Measurements from ENCODE around the gene OR4E2.
"Not testable (repeated sequence)": the region's sequence is repeated elsewhere in the genome, so short reads cannot be mapped to it uniquely, and the experiment has no call there.

The OR4E2 gene

GRCh38 chr14:21653331-21653885 lies at the start of gene OR4E2:
OR4E2 (plus strand) TSS chr14:21653835; CDS start chr14:21665083, 11,248 bp downstream.
- no peak for DNase-seq
- intact Hi-C loops (cut with DNase I): no loop called here

- no peak for DNase-seq
- intact Hi-C loops (cut with DNase I): no loop called here
These were observed 41.3 kb upstream of the OR4E2 start for GRCh38 chr14:21612324-21612723.

GRCh38 chr14:21614240-21614639 lies 39.4 kb upstream of the OR4E2 start:
- intact Hi-C loops (cut with DNase I): no loop called here
- no peak for DNase-seq

- intact Hi-C loops (cut with DNase I): no loop called here
- DNase-seq: no peak
These were observed 36.0 kb upstream of the OR4E2 start for GRCh38 chr14:21617614-21618013.

- DNase-seq: no peak
- intact Hi-C loops (cut with DNase I): no loop called here
These were observed 27.0 kb upstream of the OR4E2 start for GRCh38 chr14:21626491-21627230.

- DNase-seq; intact Hi-C loops (cut with DNase I): not testable (repeated sequence)
These were observed 23.1 kb upstream of the OR4E2 start for GRCh38 chr14:21630503-21630902.

- no peak for DNase-seq
- intact Hi-C loops (cut with DNase I): no loop called here
These were observed 22.6 kb upstream of the OR4E2 start for GRCh38 chr14:21631084-21631483.

- intact Hi-C loops (cut with DNase I): no loop called here
- DNase-seq: no peak
These were observed 18.8 kb upstream of the OR4E2 start, which contains the start of gene OR10G2 for GRCh38 chr14:21634840-21635239. OR10G2 (minus strand) TSS chr14:21634940; CDS start chr14:21634842, 98 bp downstream.

GRCh38 chr14:21642683-21643082 lies 11.0 kb upstream of the OR4E2 start:
- intact Hi-C loops (cut with DNase I): no loop called here
- no peak for DNase-seq

- intact Hi-C loops (cut with DNase I): no loop called here
These were observed 10.2 kb upstream of the OR4E2 start for GRCh38 chr14:21643407-21643806.

GRCh38 chr14:21647380-21647779 lies 6.3 kb upstream of the OR4E2 start:
- intact Hi-C loops (cut with DNase I): no loop called here

More at GRCh38 chr14:21643407-21643806, 10.2 kb upstream of the OR4E2 start:
- no peak for DNase-seq

GRCh38 chr14:21652209-21652808 lies 1.3 kb upstream of the OR4E2 start:
- intact Hi-C loops (cut with DNase I): no loop called here
- no peak for DNase-seq

More at GRCh38 chr14:21647380-21647779, 6.3 kb upstream of the OR4E2 start:
- DNase-seq: no peak

- intact Hi-C loops (cut with DNase I): no loop called here
- DNase-seq: no peak
These were observed 580 bp downstream of the OR4E2 start for GRCh38 chr14:21654215-21654614.

- intact Hi-C loops (cut with DNase I): no loop called here
- DNase-seq: no peak
These were observed 3.3 kb downstream of the OR4E2 start for GRCh38 chr14:21656980-21657379.

- DNase-seq: no peak
- intact Hi-C loops (cut with DNase I): no loop called here
These were observed 14.7 kb downstream of the OR4E2 start for GRCh38 chr14:21668377-21668776.

- DNase-seq: no peak
- intact Hi-C loops (cut with DNase I): no loop called here
These were observed 15.6 kb downstream of the OR4E2 start for GRCh38 chr14:21669284-21669683.

GRCh38 chr14:21671371-21671770 lies 17.7 kb downstream of the OR4E2 start:
- intact Hi-C loops (cut with DNase I): no loop called here
- DNase-seq: no peak

GRCh38 chr14:21672116-21672515 lies 18.5 kb downstream of the OR4E2 start:
- intact Hi-C loops (cut with DNase I): no loop called here
- DNase-seq: no peak

GRCh38 chr14:21673718-21674117 lies 20.1 kb downstream of the OR4E2 start, which contains the start of gene OR4E1:
OR4E1 (minus strand) TSS chr14:21673818; CDS start chr14:21670935, 2,883 bp downstream.
- DNase-seq: no peak
- intact Hi-C loops (cut with DNase I): no loop called here

GRCh38 chr14:21675566-21675965 lies 21.9 kb downstream of the OR4E2 start:
- intact Hi-C loops (cut with DNase I): no loop called here
- no peak for DNase-seq

- DNase-seq: no peak
- intact Hi-C loops (cut with DNase I): no loop called here
These were observed 26.4 kb downstream of the OR4E2 start for GRCh38 chr14:21680072-21680471.

- intact Hi-C loops (cut with DNase I): no loop called here
These were observed 32.8 kb downstream of the OR4E2 start for GRCh38 chr14:21686468-21686867.

More at GRCh38 chr14:21686468-21686867, 32.8 kb downstream of the OR4E2 start:
- no peak for DNase-seq
